ENCODE measurements around the gene IFFO2. TPM values are rescaled to one million over a fixed set of nuclear protein-coding genes. Genes with fewer than 3 reads are reported as not detected.

Gene IFFO2
- total and polyA plus RNA-seq, 2 experiments from 2014 or later: 0.71 to 7.5 TPM

- no peak for TF ChIP-seq ZNF462 (CRISPR knock-in tag; IDR thresholded peaks at IDR 0.05)
Measured at GRCh38 chr1:18989176-18989799, 32.8 kb upstream of the IFFO2 start (continued).

- Mint-ChIP-seq H3K36me3 (ENCODE audit: low read depth) (no peaks in the 10 kb centered on the region), H3K4me1 (no peaks in the 10 kb centered on the region), H3K27ac (no peak overlapping the region), H3K4me3 (no peak overlapping the region), H3K9me3 (no peaks in the 10 kb centered on the region; the same call in 2 of the 3 replicates), H3K27me3 (ENCODE audit: insufficient read depth, low read depth, poor library complexity) (peaks cover 3% of the 10 kb centered on the region)
- H3F3A ChIP-seq (replicated peaks; ENCODE audit: low read depth): no peaks in the 10 kb centered on the region
- H3K9me2 ChIP-seq (ENCODE audit: insufficient read depth): no peaks in the 10 kb centered on the region; the same call in 1 of the 2 replicates
- H3K4me1 ChIP-seq (ENCODE audit: insufficient read depth): no peaks in the 10 kb centered on the region
- DNase-seq (ENCODE audit: low spot score): no peak
- H3K79me2 ChIP-seq (replicated peaks; ENCODE audit: insufficient read depth): no peaks in the 10 kb centered on the region
- H4K20me1 ChIP-seq (replicated peaks; ENCODE audit: insufficient read depth): no peaks in the 10 kb centered on the region
- no peaks in the 10 kb centered on the region for H3K27me3 ChIP-seq (ENCODE audit: insufficient read depth)
- no peak overlapping the region for H2AFZ ChIP-seq
- no peak overlapping the region for H3K27ac ChIP-seq (ENCODE audit: low read depth)
- no peaks in the 10 kb centered on the region for H3K36me3 ChIP-seq (ENCODE audit: insufficient read depth)
- no peak overlapping the region for H3K4me3 ChIP-seq
- no peak overlapping the region for H3K4me2 ChIP-seq
- no peak for ATAC-seq
- no peak for TF ChIP-seq ZNF331 (CRISPR knock-in tag; IDR thresholded peaks at IDR 0.05; ENCODE audit: low read depth)
- no peak for TF ChIP-seq REST (IDR thresholded peaks at IDR 0.05; ENCODE audit: unreplicated experiment)
- no peak for TF ChIP-seq NANOG (IDR thresholded peaks at IDR 0.05; ENCODE audit: borderline replicate concordance)
- no peak for TF ChIP-seq ZNF462 (CRISPR knock-in tag; IDR thresholded peaks at IDR 0.05)
- no peak for TF ChIP-seq STAT1 (IDR thresholded peaks at IDR 0.05; ENCODE audit: unreplicated experiment)
Measured at GRCh38 chr1:18981242-18981641, 24.8 kb upstream of the IFFO2 start.
